Measurements from ENCODE around the gene DDX27.
A peak's percentile ranks its signal among the peaks of the same experiment; 100 is the strongest.

Gene DDX27

DNA sequence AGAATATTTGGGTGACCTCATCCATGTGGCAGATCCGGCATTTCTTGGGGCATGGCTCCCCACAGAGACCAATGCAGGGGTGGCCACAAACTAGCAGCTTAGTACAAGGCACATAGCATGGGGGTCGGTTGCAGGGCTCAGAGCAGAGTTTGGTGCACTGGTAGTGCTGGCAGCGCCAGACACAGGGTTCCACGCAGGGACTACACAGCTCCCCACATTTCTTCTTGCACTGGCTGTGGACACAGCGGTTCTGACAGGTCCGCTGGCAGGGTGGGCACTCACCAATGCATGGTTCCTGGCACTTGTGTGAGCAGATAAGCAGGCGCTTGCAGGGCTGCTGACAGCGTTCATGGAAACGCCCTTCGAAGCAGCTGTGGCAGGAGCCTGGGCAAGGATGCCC lies 29.1 kb downstream of the DDX27 start:
- no peak for DNase-seq

DNA sequence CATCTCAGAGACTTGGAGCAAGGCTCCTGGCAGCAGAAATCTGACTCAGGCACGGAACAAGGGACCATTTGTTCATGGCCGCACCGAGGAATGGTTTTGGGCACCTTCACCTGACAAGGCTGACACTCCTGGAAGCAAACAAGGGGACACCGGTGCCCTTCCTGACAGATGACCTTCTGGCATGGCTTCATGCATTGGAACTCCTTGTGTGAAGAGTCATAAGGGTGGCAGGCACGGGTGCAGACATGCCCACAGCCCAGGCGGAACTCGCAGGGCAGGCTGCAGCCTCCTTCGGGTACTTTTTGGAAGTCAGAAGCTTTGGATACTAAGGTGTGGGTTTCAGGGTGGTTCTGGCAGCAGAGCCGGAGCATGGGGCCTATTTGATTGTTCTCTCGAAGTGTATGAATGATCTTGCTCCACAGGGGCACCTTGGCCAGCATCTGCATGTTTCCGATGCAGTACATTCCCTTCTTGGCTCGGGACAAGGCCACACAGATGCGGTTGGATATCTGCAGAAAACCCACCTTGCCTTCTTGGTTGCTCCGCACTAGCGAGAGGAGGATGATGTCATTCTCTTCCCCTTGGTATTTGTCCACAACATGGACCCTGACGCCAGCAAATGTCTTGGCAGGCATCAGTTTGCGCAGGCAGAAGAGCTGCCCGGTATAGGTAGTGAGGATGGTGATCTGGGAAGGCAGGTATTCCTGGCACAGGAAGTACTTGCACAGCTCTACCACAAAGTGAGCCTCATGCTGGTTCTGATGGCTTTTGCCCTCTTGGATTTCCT lies 29.9 kb downstream of the DDX27 start:
- DNase-seq, result no peak

DNA sequence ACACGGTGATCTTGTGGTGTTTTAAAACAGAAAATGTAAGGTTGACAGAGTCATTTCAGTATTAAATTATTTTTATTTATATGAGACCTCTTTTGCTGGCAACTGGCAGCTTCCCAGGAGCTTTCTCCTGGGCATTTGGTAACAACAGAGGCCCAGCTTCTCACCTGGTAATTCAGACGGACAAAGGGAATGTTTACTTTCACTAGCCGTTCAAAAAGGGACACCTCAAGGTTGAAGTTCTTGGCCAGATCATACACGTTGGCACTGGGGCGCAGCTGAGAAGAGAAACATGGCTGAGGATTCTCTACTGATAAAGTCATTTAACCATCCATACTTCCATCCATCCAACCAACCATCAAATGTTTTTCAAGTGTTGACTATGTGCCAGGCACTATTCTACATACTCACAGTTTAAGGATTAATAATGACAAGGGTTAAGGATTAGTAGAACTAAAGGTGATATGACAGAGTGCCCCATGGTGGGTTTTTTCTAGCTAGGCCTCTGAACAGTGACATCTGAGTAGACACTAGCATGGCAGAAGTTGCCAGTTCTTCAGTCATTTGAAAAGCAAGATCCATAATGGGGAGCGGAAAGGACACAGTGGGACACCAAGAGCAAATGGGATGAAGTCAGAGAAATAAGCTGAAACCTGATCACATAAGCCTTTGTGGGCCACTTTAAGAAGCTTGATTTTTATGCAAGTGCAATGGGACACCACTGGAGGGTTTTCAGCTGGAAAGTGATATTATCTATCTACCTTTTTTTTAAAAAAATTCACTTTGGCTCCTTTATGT lies 33.5 kb downstream of the DDX27 start:
- no peak for DNase-seq

DNA sequence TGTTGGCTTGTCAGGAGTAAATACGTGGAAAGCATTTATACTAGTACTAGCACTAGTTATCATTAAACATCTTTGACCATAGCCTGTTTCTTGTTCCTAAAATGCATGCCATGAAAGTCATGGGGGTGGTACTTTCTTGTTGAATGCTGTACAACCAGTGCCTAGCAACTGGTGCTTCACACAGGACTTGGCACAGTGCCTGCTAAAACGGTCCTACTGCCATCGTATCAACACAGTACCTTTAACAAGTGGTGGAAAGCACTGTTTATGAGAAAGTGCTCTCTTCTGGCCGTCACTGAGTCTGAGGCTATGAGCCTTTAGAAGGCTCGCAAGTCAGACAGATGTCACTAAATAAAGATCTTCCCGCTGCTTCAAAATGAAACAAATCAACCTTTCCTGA lies 37.0 kb downstream of the DDX27 start:
- DNase-seq, result peak in 2 of 3 donors; percentile 22 to 42

DNA sequence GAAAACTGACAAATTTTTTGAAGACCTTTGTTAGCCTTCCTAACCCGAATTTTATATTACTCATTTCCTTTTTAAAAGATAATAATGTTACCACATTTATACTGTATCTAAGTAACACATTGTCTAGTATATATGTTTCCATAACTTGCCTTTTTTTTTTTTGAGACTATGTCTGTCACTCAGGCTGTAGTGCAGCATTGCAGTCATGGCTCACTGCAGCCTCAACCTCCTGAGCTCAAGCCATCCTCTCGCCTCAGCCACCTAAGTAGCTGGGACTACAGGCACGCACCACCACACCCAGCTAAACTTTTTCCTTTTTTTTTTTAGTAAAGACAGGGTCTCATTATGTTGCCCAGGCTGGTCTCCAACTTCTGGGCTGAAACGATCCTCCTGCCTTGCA lies 40.1 kb downstream of the DDX27 start:
- DNase-seq, result no peak

DNA sequence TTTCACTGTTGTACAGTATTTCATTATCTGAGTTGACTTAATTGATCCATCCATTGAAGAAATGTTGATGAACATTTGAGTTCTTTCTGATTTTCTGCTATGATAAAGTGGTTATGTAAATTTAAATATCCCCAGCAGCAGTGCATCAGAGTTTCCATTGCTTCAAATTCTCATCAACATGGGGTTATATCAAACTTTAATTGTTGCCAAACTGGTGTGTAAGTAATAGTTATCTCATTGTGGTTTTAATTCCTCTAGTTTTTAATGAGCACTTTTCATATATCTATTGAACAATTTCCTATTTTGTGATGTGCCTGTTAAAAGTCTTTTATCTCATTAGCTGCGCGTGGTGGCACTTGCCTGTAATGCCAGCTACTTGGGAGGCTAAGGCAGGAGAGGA lies 40.6 kb downstream of the DDX27 start:
- DNase-seq, result no peak

DNA sequence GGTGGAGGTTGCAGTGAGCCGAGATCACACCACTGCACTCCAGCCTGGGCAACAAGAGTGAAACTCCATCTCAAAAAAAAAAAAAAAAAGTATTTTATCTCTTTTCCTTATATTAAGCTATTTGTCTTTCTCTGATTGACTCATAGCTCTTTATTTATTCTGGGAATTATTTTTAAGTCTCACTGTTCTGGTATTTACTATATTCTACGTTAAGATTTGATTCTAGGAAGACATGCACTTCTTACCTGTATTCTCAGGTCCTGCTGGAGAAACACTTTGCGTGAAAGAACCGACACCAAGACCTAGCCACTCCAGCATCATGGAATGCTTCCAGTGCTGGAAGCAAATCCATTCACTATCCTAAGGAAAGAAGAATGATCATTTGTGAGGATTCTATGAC lies 41.0 kb downstream of the DDX27 start:
- DNase-seq, result no peak

DNA sequence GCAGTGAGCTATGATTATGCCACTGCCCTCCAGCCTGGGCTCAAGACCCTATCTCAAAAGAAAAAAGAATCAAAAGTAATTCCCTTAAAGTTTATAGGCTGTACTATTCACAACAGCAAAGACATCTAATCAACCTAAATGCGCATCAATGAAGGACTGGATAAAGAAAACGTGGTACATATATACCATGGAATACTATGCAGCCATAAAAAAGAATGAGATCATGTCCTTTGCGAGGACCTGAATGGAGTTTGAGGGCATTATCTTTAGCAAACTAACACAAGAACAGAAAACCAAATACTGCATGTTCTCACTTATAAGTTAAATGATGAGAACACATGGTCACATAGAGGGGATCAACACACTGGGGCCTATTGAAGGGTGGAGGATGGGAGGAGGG lies 42.0 kb downstream of the DDX27 start:
- DNase-seq, result no peak

DNA sequence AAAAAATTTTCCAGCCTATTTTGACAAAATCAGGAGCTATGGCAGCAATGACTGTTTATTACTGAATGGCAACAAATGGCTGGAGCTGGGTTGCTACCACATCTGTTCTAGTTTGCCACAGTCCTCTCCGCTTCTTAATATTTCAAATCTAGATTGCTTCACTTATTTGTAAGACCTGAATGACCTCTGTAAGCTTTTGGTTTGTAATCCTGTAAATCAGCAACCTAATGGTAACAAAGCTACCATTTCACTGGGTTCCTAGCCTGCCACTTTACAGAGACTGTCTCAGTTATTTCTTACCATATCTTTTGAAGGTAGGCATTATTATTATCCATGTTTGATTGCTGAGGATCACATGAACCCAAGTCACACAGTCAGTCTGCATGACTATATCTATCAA lies 43.2 kb downstream of the DDX27 start:
- DNase-seq, result no peak

DNA sequence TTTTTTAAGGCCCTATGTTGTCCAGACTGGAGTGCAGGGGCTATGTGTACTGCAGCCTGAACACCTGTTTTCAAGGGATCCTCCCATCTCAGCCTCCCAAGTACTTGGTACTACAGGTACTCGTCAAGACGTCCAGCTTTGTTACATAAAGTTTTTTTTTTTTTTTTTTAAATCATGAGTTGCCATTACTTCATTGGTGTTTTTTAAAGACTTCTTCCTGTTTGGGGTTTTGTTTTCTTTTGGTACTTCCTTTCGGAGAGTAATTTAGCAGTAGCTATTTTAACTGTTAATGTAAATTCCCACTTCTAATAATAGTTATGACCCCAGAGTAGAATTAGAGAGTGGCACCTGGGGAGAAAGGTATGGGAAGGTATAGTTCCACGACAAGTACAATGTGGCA lies 48.1 kb downstream of the DDX27 start:
- DNase-seq, result peak; percentile 32 to 71 (median 65)

DNA sequence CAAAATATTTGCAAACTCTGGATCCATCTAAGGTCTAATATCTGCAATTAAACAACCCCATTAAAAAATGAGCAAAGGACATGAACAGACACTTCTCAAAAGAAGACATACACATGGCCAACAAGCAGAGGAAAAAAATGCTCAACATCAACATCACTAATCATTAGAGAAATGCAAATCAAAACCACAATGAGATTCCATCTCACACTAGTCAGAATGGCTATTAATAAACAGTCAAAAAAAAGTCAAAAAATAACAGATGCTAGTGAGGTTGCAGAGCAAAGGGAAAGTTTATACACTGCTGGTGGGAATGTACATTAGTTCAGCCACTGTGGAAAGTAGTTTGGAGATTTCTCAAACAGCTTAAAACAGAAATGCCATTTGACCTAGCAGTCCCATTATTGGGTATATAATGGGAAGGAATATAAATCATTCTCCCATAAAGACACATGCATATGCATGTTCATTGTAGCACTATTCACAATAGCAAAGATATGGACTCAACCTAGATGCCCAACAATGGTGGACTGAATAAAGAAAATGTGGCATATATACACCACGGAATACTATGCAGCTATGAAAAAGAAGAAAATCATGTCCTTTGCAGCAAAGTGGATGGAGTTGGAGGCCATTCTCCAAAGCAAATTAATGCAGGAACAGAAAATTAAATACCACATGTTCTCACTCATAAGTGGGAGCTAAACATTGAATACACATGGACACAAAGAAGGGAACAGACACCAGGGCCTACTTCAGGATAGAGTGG lies 49.6 kb downstream of the DDX27 start:
- DNase-seq, result peak in 1 of 3 donors; percentile 28

DNA sequence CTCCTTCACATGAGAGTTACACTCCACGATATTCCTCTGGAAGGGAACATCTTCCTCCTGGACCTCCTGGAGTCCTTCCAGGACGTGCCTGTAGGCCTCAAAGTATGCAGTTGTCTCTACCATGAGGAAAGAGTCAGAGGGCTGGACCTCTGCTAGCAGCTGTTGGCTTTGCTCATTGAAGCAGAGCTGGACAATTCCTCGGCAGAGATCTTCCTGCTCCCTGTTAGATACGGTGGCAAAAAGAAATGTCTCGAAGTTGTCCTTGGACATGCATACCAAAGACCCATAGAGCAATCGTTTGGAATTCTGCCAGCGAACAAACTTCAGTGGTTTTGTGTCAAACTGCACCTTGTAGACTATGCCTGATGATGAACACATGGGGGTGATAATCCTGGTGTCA lies 51.0 kb downstream of the DDX27 start:
- no peak for DNase-seq

DNA sequence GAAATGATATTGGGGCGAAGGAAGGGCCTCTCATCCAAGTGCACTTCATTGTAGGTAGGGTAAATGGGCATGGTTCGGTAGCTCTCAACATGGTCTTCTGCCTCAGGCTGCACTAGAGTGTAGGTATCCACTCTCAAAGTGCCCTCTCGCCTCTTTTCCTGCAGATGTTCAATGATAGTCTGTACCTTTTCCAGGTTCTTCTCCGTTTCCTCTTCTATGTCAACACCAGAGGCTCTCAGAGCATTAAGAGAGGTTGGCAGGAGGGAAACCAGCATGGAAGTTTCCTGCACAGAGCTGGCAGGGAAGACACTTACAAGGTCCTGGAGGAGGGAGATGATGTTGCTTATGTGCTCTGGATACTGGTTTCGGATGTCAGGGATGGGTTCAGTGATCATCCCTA lies 51.5 kb downstream of the DDX27 start:
- DNase-seq, result no peak

DNA sequence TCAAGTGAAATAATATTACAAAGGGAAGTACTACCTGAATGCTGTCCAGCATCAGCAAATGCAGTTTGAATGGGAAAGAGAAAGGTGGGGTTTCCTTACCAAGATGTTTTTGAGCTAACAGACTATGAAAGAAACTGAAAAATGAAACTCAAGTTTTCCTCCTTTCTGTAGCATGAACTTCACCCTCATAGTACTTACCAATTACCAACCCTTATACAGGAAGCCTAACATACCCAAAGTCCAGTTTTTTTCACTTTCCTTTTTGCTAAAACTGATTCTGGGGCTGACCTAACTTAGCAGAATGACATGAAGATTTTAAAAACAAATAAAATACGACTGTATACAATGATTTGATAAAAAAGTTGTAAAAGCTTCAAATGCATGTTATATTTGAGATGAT lies 53.4 kb downstream of the DDX27 start:
- DNase-seq, result peak in 1 of 3 donors; percentile 22

DNA sequence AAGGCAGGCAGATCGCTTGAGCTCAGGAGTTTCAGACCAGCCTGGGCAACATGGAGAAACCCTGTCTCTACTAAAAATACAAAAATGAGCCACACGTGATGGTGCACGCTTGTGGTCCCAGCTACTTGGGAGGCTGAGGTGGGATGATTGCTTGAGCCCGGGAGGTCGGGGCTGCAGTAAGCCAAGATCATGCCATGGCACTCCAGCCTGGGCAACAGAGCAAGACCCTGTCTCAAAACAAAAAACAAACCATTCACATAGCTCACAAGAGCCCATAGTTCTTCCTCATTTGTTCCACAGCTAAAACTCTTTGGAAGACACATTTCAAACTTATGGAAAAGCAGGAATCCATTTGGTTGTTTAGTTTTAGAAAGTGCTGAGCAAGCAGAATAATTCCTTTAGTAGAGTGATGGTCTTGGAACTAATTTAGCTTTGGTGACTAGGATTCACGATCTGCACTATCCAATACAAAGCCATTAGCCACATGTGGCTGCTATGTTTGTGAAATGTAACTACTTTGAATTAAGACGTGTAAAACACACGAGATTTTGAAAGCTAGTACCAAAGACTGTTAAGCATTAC lies 54.6 kb downstream of the DDX27 start:
- DNase-seq, result no peak

DNA sequence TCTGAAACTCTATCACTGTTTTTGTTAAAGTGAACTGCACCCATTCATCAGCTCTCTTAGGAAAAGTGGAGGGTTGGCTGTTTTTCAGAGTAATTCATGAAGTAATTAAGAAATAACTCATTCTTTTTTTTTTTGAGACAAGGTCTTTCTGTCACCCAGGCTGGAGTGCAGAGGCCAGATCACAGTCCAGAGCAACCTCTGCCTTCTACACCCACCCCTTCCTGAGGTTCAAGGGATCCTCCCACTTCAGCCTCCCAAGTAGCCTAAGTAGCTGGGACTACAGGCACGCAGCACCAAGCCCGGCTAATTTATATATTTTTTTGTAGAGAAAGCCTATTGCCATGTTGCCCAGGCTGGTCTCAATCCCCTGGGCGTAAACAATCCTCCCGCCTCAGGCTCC lies 56.0 kb downstream of the DDX27 start:
- peak; percentile 53 to 60 (median 54) for DNase-seq

DNA sequence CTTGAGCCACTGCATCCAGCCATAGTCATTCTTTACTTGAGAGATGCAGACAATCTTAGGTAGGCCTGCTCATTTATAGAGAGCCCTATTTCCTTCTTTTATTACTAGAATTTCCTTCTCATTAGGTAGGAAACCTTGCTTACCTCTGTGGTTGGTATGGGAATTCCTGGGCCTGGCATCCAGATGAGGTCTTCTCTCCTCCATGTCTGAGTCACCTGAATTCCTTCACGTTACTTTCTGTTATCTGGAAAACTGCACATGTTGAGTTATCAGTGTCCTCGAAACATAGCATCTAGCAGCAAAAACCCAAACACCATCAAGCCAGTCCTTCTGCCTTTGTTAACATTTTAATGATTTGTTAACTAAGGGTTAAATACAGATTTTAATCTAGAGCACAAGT lies 56.4 kb downstream of the DDX27 start:
- DNase-seq, result no peak

DNA sequence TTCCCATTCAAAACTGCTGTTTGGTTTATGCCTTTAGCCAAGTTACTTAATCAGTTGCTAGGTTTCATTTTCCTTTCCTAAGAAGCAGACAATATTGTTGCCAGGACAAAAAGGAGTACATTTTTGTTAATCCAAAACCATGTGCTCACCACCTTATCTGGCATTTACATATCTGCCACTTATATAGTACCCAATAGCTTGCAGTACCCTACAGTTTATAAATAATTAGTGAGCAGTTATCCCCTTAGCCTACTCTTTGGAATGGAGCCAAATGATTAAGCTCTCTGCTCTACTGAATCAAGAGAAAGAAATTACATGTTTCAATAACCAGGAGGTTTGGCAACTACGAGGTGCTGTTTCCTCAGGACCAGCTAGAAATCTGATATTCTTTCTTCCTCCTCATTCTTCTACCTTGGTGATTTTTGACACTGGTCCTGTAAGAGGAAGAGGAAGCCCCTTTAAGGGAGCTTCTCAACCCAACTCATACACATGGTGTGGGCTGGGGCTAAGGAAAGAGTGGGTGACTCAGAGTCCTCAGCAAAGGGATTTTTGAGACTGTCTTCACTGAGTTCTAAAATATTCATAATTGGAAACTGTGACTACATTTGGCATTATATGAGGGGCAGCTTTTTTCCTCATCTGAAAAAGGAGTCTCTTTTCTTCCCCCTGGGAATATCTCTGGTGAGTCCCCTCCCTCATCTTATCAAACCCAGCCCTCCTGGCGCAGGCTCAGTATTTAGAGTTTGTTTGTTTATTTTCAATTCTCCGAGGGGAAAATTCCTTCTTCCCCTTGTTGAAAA lies 57.1 kb downstream of the DDX27 start:
- peak; percentile 90 to 97 (median 95) for DNase-seq

DNA sequence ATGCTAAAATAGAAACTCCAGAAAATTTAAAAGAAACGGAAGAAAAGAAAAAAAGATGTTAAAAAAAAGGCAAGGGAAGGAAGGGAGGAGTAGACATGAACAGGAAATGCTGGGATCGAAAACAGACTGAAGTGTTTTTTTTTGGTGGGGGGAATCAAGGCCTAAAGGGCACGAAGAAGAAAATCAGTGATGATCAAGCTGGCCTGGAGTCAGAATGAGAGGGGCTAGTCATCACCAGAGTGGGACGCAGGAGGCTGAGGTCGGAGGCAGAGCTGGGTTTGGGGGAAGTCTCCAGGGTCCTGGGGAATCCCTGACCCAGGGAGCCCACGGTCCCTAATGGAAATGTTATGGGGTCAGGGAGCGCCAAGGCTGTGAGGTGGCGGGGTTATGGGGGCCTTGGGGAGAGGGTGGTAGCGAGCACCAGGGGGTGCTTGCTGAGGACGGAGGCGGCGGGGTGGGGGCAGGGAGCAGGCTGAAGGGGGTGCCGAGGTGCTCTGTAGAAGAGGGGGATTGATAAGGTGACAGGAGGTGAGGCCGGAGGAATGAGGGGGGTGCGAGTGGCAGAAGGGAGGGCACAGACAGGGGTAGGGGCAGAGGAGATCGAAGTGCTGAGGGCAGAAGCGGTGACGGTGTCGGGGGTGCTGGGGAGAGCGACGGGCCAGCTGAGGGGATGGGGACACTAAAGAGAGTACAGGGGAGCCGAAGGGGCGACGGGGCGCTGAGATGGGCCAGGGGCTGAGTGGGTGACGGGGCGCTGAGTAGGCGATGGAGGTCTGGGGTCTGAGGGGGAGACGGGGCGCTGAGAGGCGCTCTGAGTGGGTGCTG lies 58.0 kb downstream of the DDX27 start:
- DNase-seq, result peak; percentile 85 to 90 (median 86)

DNA sequence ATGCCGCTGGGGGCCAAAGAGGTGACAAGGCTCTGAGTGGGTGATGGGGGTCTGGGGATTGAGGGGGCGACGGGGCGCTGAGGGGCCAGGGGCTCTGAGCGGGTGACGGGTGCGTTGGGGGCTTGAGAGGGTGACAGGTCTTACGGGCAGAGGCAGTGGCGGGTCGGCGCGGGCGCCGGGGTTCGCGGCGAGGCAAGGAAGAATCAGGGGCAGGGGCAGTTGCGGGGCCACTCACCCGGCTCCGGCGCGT lies 58.5 kb downstream of the DDX27 start:
- no peak for DNase-seq

DNA sequence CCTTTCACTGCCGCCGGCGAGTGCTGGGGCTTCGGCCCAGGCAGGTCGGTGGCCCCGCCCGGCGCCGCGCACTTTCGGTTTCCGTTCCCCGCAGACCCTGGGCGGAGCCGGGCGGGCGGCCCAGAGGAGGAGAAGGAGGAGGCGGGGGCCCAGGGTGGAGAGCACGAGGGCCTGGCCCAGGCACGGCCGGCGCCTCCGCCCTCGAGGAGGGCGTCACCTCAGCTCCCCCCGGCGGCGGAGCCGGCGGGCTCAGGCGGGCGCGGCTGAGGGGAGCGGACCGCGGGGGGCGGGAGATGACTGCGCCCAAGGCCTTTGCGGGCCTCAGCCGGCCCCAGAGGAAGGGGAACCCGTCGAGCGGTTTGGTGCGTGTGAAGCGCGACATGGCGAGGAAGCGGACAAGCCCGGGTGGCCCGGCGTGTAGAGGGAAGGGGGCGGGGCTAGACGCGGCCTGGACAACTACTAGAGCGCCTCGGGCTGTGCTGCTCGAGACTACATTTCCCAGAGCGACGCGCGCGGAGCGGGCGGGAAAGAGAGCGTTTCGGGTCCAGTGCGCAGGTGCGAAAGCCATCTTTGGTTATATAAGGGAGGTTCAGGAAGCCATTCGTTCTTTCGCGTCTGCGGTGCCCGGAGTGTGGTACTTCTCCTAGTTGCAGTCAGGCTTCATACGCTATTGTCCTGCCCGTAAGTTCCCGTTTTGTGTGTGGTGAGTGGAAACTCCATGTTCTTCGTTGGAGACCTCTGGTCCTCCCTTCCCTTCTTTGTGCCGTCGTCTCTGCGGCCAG lies 59.0 kb downstream of the DDX27 start, which contains the start of gene ZNFX1:
Gene ZNFX1 (minus strand): TSS at position 22 of the 782 bp plus-strand sequence. CDS start 2,218 bp downstream, outside the sequence.
- peak; percentile 99 to 100 (median 100) for DNase-seq
